ENCODE results near the gene RASGRF2.

RASGRF2 gene

DNA sequence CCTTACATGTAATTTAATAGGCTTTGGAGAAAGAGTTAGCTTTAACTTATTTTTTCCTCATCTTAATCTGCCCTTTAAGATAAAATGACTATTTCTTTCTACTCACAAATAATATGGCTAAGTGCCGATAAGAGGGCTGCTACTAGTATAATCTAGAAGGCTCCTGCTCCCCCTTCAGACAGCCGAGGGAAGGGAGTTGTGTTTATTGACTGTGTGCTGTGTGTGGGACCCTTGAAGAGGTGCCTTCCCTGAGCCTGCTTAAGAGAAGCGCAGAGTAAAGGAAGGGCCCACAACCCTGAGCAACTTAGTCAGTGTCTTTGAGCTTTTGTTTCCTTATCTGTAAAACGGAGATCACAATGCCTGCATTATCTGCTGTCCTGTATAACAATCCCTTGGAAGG, 244.9 kb downstream of the RASGRF2 start:
- DNase-seq (ENCODE audit: low read depth in 2 of 2) = no peak

DNA sequence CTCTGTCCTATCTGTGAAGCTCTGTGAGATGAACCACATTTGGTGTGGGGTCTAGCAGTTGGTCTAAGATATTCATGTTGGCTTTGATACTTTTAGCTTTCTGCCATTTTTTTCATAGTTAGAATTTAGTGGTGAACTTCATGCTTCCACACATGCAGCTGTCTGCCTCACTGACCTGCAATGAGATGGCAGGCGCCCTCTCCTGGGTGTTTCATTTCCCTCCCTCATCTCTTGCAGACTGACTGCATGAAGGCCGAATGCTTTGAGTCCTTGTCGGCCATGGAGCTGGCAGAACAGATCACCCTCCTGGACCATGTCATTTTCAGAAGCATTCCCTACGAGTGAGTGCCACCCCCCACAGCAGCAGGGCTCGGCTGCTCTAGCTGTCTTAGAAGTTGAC, 246.8 kb downstream of the RASGRF2 start:
- DNase-seq (ENCODE audit: low read depth in 2 of 2) = no peak

DNA sequence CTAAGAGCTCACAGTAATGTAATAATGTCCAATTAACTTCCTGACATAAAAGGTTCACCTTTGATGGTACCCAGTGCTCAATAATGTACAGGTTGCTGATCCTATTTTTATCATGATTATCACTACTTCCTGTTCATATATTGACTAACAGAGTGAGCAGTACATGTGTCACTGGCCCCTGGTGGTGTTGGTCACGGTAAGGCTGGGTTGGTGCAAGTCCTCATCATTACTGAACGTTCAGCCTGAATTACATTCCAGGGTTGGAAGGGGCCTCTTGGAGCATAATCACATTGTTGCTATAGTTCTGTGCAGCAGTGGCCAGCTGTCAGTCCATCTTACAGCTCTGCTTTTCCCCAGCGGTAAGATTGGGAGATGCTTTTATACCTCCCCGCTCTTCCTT, 248.7 kb downstream of the RASGRF2 start:
- no peak for DNase-seq (ENCODE audit: low read depth in 2 of 2)

DNA sequence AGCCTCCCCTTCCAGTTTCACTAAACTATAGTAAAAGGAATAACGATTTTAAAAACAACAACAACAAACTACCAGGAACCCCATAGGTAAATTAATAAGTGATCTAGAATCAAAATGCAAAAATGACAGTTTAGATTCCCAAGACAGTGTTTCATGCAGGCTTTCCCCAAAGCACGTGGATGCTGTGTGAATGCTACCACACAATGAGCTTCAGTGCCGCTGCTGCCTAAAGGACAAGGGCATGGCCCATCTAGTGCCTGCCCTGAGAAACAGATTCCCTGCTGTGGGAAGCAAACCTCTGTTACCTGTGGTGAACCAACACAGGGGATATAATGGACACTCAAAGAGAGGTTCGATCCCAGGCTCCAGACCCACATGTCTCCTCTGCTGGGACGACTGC, 249.2 kb downstream of the RASGRF2 start:
- DNase-seq (ENCODE audit: low read depth in 2 of 2) = no peak

DNA sequence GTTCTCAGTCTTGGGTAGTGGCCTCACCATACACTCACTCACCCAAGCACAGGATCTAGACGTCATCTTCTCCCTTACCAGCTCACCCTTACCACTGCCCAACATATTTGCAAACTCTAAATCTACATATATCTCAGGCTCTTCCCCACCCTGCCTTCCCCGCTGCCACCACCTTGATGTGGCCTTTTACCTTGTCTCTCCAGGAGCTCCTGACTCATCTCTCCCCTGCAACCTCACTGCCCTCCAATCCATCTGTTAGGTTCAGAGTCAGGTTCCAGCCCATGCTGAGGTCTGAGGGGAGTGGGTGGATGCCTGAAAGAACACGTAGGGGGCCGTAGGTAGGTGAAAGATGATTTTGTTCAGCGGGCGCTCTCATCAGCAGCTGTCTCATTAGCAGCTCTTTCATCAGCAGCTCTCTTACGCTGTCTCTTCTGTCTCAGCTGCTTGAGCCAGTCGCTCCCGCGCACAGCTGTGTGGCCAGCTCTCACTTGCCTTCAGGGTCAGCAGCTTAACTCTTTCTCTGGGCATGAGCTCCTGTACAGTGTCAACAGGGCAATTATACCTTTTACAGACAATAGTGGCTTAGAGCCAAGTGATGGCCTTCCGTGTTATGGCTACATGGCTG, 249.8 kb downstream of the RASGRF2 start:
- DNase-seq (ENCODE audit: low read depth in 2 of 2) = no peak

GRCh38 chr5:81212211-81212751, 252.1 kb downstream of the RASGRF2 start:
- DNase-seq (ENCODE audit: low read depth in 2 of 2) = no peak

DNA sequence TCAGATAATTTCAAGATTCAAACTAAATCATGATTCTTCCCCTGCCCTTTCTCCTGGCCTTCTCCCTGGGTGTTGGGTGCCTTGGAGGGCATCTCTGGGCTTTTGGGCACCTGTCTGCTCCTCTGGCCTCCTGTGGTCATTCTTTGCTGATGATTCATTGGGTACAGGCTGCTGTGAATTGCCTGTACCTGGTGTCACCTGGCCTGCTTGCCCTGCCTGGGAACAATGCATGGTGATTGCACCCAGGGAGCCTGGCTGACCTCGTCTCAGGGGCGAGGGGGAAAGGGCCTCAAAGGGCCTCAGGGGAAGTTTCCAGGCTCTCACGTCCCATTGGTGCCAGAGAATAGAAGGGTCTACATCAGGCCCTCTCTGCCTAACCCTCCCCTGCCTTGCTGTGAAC, 252.9 kb downstream of the RASGRF2 start:
- DNase-seq (ENCODE audit: low read depth in 2 of 2) = no peak

DNA sequence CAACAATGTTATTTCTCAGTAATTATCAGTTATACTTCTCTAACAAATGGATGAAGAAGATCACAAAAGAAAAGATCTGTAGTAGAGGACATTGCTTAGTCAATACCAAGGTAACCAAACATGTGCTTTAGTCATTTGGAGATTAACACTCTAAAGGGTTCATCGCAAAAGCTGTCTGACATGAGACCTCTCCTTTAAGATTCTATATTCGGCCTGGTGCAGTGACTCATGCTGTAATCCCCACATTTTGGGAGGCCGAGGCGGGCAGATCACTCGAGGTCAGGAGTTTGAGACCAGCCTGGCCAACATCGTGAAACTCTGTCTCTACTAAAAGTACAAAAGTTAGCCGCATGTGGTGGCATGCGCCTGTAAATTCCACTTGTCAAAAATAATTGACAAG, 254.7 kb downstream of the RASGRF2 start:
- no peak for DNase-seq (ENCODE audit: low read depth in 2 of 2)

GRCh38 chr5:81216152-81216551, 256.0 kb downstream of the RASGRF2 start:
- no peak for DNase-seq (ENCODE audit: low read depth in 2 of 2)

GRCh38 chr5:81219389-81219788, 259.2 kb downstream of the RASGRF2 start:
- DNase-seq (ENCODE audit: low read depth in 2 of 2) = no peak

DNA sequence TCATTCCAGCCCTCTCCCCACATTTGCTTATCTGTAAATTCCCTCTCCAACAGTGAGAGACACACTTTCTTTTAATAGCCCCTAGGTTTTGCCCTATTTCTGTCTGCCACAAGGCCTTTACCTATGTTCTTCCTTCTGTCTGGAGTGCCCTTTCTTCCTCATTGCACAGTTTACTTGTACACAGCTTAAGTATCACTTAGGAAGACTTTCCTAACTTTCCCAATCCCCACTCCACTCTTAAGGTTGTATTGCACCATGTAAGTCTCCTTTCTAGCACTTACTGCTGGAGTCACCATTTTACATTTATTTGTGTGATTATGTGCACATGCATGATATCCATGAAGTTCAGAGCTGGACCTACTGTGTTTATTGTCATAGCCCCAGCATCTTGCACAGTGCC, 262.1 kb downstream of the RASGRF2 start:
- DNase-seq (ENCODE audit: low read depth in 2 of 2) = no peak

DNA sequence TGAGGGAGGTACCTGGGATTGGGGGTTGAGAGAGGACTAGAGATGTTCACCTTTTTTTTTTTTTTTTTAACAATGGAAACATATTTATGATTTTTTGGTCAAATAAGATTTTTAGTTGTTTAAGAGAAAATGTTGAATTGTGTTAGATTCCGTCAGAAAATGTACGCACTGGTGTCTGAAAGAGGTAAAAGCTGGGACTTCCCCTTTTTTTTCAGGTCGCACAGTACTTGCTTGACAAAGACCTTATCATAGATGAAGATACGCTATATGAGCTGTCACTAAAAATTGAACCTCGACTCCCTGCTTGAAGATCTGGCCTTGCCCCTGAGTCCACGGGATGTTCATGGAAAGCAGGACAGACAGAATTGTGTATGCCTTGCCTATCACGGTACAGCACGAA, 265.3 kb downstream of the RASGRF2 start:
- DNase-seq (ENCODE audit: low read depth in 2 of 2) = no peak

DNA sequence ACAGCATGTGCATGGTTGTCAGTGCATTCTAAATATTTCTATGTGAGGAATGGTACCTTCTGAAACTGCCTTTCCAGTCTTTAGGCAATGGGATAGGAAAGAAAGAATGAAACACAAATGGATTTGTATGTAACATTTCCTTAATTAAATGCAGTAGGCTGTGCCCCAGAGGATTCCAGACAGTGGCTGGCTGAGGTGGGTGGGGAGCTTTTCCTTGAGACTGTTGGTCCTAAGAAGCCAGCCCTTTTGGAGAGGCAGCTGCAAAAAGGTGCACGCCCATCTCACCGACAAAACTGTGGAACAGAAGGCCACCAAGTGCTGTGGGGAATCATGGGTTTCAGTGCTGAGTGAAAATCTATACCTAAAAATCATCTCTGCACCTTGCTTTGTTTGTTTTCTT, 266.1 kb downstream of the RASGRF2 start:
- DNase-seq (ENCODE audit: low read depth in 2 of 2) = no peak

- DNase-seq (ENCODE audit: low read depth in 2 of 2) = no peak
Observed at GRCh38 chr5:81226949-81227348, 266.8 kb downstream of the RASGRF2 start.

DNA sequence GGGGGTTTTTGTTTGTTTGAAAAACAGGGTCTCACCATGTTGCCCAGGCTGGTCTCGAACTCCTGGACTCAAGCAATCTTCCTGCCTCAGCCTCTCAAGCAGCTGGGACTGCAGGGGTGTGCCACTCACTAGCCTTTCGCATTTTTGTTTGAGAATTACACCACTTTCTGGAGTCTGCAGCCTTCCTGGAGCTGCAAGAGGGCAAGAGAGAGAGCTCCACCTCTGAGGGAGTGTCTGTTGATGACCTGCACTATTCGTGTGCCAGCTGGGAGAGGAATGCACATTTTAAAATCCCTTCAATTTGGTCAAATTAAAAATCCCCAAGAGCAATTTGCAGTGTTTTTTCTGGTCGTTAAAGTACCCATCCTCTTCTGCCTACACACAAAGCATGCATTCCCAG, 267.9 kb downstream of the RASGRF2 start:
- DNase-seq (ENCODE audit: low read depth in 2 of 2) = no peak

DNA sequence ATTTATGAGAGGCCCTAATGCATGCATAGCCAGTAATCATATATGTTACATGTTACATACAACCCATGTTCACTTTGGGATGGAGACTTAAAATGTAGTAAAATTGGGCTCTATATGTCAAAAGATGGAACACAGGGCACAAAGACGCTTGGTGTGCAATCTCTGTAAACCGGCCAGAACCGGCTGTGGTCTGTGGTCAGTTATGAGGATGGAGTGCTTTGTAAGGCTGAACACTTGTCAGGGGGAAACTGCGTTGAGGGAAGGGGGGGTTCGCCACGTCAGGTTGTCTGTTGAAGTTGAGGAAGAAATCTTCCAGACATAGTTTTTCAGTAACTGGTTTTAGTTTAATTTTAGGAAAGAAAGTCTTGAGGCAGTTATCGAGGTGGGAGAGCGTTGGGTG, 270.3 kb downstream of the RASGRF2 start:
- no peak for DNase-seq (ENCODE audit: low read depth in 2 of 2)

DNA sequence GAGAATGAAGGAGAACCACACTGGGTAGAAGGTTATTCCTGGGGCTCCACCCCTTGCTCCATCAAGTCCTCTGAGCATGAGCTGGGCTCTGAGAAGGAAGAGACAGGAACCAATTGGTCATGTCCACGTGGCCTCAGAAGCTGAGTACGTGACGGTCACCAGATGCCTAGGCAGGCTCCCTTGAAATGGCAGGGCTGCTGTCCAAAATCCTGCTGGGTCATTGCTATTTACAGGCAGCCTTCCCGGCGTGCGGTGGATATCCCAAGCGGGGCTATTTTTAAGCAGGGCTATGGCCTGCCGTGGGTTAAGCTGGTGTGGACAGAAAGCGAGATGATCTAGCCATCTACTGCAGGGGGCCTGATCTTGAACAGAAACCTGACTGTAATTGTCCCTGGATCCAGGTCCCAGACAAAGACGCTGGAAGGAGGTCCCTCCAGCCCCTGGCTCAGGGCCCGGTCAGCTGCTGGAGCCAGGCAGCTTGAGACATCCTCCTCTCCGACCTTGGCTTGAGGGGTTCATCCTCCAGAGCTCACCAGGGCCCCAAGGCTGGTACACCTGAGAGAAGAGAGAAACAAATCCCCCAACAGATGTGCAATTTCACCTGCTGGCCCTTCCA, 272.4 kb downstream of the RASGRF2 start:
- DNase-seq (ENCODE audit: low read depth in 2 of 2) = no peak

- DNase-seq (ENCODE audit: low read depth in 2 of 2) = no peak
Observed at GRCh38 chr5:81233080-81233634, 273.0 kb downstream of the RASGRF2 start, which contains the start of gene CKMT2. Gene CKMT2 (plus strand): TSS chr5:81233322. CDS start chr5:81251133, 17,811 bp downstream.

GRCh38 chr5:81234299-81234698, 274.1 kb downstream of the RASGRF2 start:
- no peak for DNase-seq (ENCODE audit: low read depth in 2 of 2)

GRCh38 chr5:81234801-81235200, 274.6 kb downstream of the RASGRF2 start:
- no peak for DNase-seq (ENCODE audit: low read depth in 2 of 2)

- no peak for DNase-seq (ENCODE audit: low read depth in 2 of 2)
Observed at GRCh38 chr5:81235287-81236072, 275.3 kb downstream of the RASGRF2 start.

GRCh38 chr5:81238460-81238859, 278.3 kb downstream of the RASGRF2 start:
- no peak for DNase-seq (ENCODE audit: low read depth in 2 of 2)

All from stimulated activated CD8-positive, alpha-beta memory T cell treated with anti-CD3 and anti-CD28 coated beads, Interleukin-7, amount 100 ng/mL, for 4 hours (primary cell).